MM.1S (cell line): Measurements from ENCODE around the gene MAP3K7CL.

Experiments
- EZH2 ChIP-seq: fragments of 300-600 bp; sonication (generic); optimal IDR thresholded peaks from 2 replicates; pipeline ENCODE3; 2017; ENCODE audit warnings: low read depth, mild to moderate bottlenecking, antibody characterized with exemption, low read length, mixed read lengths
- EZH2phosphoT487 ChIP-seq: fragments of 300-600 bp; sonication (generic); IDR thresholded peaks from 2 replicates; pipeline ENCODE4 v1.6.1; 2018; ENCODE audit warnings: antibody characterized with exemption, low read length
- TF ChIP-seq, protein P1 (sequence below): fragments of 300-600 bp; sonication (generic); IDR thresholded peaks from 2 replicates; pipeline ENCODE4 v1.5.1; 2016; ENCODE audit warnings: antibody characterized with exemption, low read length, mixed read lengths

DNA sequence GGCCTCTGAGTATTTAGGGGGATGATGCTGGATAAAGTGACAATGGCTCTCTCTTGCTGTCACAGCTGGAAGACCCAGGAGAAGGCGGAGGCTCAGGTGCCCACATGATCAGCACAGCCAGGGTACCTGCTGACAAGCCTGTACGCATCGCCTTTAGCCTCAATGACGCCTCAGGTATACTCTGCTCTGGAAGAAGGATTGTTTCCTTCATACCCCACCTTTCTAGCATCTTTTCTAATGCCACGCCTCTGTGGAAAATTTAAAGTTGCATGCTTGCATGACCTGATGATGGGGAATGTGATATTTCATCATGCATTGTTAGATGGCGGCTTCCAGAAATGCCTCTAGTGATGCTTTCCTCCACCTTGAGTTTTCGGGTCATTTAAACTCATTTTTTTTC, 2.8 kb downstream of the MAP3K7CL start:
- TF ChIP-seq, protein P1, sequence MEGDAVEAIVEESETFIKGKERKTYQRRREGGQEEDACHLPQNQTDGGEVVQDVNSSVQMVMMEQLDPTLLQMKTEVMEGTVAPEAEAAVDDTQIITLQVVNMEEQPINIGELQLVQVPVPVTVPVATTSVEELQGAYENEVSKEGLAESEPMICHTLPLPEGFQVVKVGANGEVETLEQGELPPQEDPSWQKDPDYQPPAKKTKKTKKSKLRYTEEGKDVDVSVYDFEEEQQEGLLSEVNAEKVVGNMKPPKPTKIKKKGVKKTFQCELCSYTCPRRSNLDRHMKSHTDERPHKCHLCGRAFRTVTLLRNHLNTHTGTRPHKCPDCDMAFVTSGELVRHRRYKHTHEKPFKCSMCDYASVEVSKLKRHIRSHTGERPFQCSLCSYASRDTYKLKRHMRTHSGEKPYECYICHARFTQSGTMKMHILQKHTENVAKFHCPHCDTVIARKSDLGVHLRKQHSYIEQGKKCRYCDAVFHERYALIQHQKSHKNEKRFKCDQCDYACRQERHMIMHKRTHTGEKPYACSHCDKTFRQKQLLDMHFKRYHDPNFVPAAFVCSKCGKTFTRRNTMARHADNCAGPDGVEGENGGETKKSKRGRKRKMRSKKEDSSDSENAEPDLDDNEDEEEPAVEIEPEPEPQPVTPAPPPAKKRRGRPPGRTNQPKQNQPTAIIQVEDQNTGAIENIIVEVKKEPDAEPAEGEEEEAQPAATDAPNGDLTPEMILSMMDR, result no peak
- TF ChIP-seq EZH2, result no peak
- no peak for TF ChIP-seq EZH2phosphoT487
